ENCODE data around the gene ZNF500. TPM values are rescaled to one million over a fixed set of nuclear protein-coding genes. Genes with fewer than 3 reads are reported as not detected.

The ZNF500 gene
- total and polyA plus RNA-seq, 2 of the 4 experiments (the other 2 are of a cell fraction) = 4.5 to 5.9 TPM

- 83% methylated on average over 6 of the region's 11 CpGs; no CpG with 5 or more reads in 1 of the 2 experiments for whole genome bisulfite sequencing, 2 experiments (ENCODE audit: extremely low coverage in 2 of 2, insufficient read length in 1 of 2)
- POLR2A ChIA-PET (ENCODE audit: unreplicated experiment) = no interaction called here
- Histone ChIP-seq H3K27ac (ENCODE audit: insufficient read depth, low read length) (no peak overlapping the region), H2BK120ac (ENCODE audit: low read depth, low read length) (no peak overlapping the region), H3K23ac (ENCODE audit: low read depth, low read length) (no peak overlapping the region), H3K9ac (ENCODE audit: low read depth, low read length) (no peak overlapping the region), H3K79me1 (ENCODE audit: low read depth in 1 of 2, low read length in 2 of 2) (peaks cover 0 to 7% of the 10 kb centered on the region in 2 experiments; a peak in 2 of 4 replicates), H3K14ac (replicated peaks; ENCODE audit: low read depth, low read length) (no peak overlapping the region), H3K9me1 (ENCODE audit: insufficient read depth, low read length) (no peaks in the 10 kb centered on the region), H3K4me1 (ENCODE audit: control insufficient read depth, insufficient read depth, low read length) (peaks cover 5% of the 10 kb centered on the region; the same call in 1 of the 2 replicates), H3K56ac (ENCODE audit: extremely low read depth, insufficient read depth, low read length) (no peak overlapping the region), H4K91ac (ENCODE audit: insufficient read depth, low read depth, low read length) (no peak overlapping the region), H2AK9ac (replicated peaks; ENCODE audit: low read depth, low read length, poor library complexity) (no peak overlapping the region), H2BK20ac (ENCODE audit: low read depth, low read length) (no peak overlapping the region), H3K18ac (ENCODE audit: low read depth, low read length) (no peak overlapping the region), H4K5ac (ENCODE audit: low read depth, low read length) (no peak overlapping the region), H2AK5ac (ENCODE audit: low read depth, low read length) (no peak overlapping the region), H3K9me3 (ENCODE audit: control insufficient read depth, insufficient read depth, low read length) (no peaks in the 10 kb centered on the region), H4K8ac (ENCODE audit: low read depth in 2 of 2, low read length in 2 of 2) (no peak overlapping the region), H2AFZ (replicated peaks; ENCODE audit: low read length, poor library complexity) (no peak overlapping the region), H3K27me3 (ENCODE audit: control insufficient read depth, insufficient read depth, low read length) (no peaks in the 10 kb centered on the region), H2BK5ac (ENCODE audit: low read depth, low read length, poor library complexity, severe bottlenecking) (no peak overlapping the region), H3K36me3 (ENCODE audit: control insufficient read depth, insufficient read depth, low read length) (peaks cover 31% of the 10 kb centered on the region), H3K4me3 (ENCODE audit: insufficient read depth, low read depth, low read length) (no peak overlapping the region), H3K4ac (ENCODE audit: low read depth, low read length) (no peak overlapping the region), H2BK15ac (ENCODE audit: low read depth, low read length) (no peak overlapping the region), H3K4me2 (ENCODE audit: low read depth, low read length) (no peak overlapping the region), H4K20me1 (ENCODE audit: insufficient read depth, low read length) (no peaks in the 10 kb centered on the region; the same call in 1 of the 2 replicates)
- intact Hi-C loops (cut with micrococcal nuclease) (no loop called here), dilution Hi-C loops (cut with HindIII; ENCODE audit: low sequenced_read_pairs, unreplicated experiment) (no loop called here), in situ Hi-C loops (cut with MboI; ENCODE audit: low sequenced_read_pairs) (no loop called here)
- BruUV-seq (replicated peaks) = no TSS peak
- no peak for DNase-seq
- CTCF ChIA-PET = no interaction called here
- no peak for TF ChIP-seq RFX5 (IDR thresholded peaks at IDR 0.05; ENCODE audit: low read depth, low read length)
- no peak for ATAC-seq (ENCODE audit: low read depth)
These were observed 38.3 kb upstream of the ZNF500 start for GRCh38 chr16:4805231-4805630.
